Measurements from ENCODE around the gene NALF2.

Gene NALF2

GRCh38 chrX:69524781-69525363, 20.7 kb downstream of the NALF2 start:
- DNase-seq = no peak

GRCh38 chrX:69530306-69530705, 26.2 kb downstream of the NALF2 start:
- DNase-seq = no peak

GRCh38 chrX:69531031-69531755, 27.1 kb downstream of the NALF2 start:
- no peak for DNase-seq

GRCh38 chrX:69535661-69536060, 31.5 kb downstream of the NALF2 start:
- no peak for DNase-seq

GRCh38 chrX:69538321-69538876, 34.3 kb downstream of the NALF2 start:
- peak; percentile 60 for DNase-seq

- DNase-seq = no peak
Observed at GRCh38 chrX:69539437-69539836, 35.3 kb downstream of the NALF2 start.

- no peak for DNase-seq
Observed at GRCh38 chrX:69541956-69542355, 37.8 kb downstream of the NALF2 start.

GRCh38 chrX:69543572-69543971, 39.4 kb downstream of the NALF2 start:
- DNase-seq = no peak

- no peak for DNase-seq
Observed at GRCh38 chrX:69546417-69546816, 42.3 kb downstream of the NALF2 start.

GRCh38 chrX:69546978-69547377, 42.9 kb downstream of the NALF2 start:
- no peak for DNase-seq

GRCh38 chrX:69551421-69552009, 47.4 kb downstream of the NALF2 start:
- DNase-seq = no peak

- no peak for DNase-seq
Observed at GRCh38 chrX:69552512-69552911, 48.4 kb downstream of the NALF2 start.
